ACC112 (cell line): Measurements from ENCODE around the gene CAB39L.

Experiments used
- H2AFZ ChIP-seq: fragments of 200-600 bp; sonication (generic); one replicate; pipeline ENCODE4 v1.6.0; 2017; ENCODE audit warnings: antibody characterized with exemption, low read length; ENCODE audit not compliant: unreplicated experiment
- H3K27ac ChIP-seq: fragments of 200-600 bp; sonication (generic); 2 replicates; pipeline ENCODE4 v1.5.1; 2014; ENCODE audit warnings: low read depth, mild to moderate bottlenecking, antibody characterized with exemption, low read length, moderate library complexity
- H3K27me3 ChIP-seq: fragments of 200-600 bp; sonication (generic); 2 replicates; pipeline ENCODE4 v1.6.1; 2014; ENCODE audit warnings: mild to moderate bottlenecking, antibody characterized with exemption, low read length, moderate library complexity, mixed read lengths; ENCODE audit not compliant: insufficient read depth
- H3K36me3 ChIP-seq: fragments of 200-600 bp; sonication (generic); 2 replicates; pipeline ENCODE4 v1.6.1; 2016; ENCODE audit warnings: mild to moderate bottlenecking, antibody characterized with exemption, low read length, moderate library complexity, mixed read lengths; ENCODE audit not compliant: insufficient read depth
- H3K4me1 ChIP-seq: fragments of 200-600 bp; sonication (generic); one replicate; pipeline ENCODE4 v1.6.1; 2016; ENCODE audit warnings: low read length, mixed read lengths; ENCODE audit not compliant: insufficient read depth, unreplicated experiment, control insufficient read depth
- H3K4me3 ChIP-seq: fragments of 200-600 bp; sonication (generic); 2 replicates; pipeline ENCODE4 v1.5.1; 2014; ENCODE audit warnings: mild to moderate bottlenecking, low read depth, low read length
- H3K79me2 ChIP-seq: fragments of 200-600 bp; sonication (generic); one replicate; pipeline ENCODE4 v1.6.0; 2016; ENCODE audit warnings: low read length; ENCODE audit not compliant: control insufficient read depth, unreplicated experiment, insufficient read depth

Gene CAB39L

DNA sequence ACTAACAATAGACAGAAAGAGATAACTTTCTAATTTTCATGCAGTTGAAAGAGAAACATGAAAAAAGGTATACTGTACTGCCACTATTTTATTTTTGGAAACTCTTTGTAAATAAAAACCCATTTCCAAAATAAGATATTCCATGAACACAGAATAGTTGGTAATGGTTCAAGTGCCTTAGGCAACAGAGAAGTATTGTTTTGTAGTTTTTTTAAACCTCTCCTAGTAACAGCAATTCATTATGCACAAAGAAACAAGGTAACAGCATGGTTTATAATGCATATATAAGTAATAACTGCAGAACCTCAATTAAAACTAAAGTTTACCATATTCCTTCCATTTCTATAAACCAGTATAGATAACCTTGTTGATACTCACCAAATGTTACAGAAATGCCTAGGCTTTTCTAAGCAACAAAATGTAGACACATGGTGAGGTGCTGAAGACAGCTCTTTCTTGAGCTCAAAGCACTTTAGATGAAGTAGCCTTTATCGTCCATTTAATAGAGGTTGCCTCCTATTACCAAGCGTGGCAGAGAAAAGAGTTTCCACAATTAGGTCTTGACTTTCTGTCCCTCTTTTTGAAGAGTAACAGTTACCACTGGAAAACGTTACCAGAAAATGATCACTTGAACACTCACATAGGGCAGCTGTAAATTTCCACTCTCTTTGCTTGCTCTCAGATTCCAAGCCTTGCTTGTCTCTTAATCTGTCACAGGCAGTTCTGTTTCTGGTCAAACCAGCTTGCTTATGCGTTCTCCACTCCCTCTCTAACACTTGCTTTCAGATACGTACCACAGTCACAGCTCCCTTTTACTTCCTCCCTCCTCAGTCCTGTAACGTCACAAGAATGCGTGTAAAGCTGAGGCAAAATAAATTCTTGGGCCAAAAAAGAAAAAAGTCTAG lies 42.9 kb downstream of the CAB39L start:
- Histone ChIP-seq H3K27me3 (no peaks in the 10 kb centered on the region), H3K4me1 (no peaks in the 10 kb centered on the region), H2AFZ (peak overlapping the region; percentile 75), H3K4me3 (no peak overlapping the region), H3K27ac (no peak overlapping the region), H3K79me2 (no peaks in the 10 kb centered on the region), H3K36me3 (no peaks in the 10 kb centered on the region)

GRCh38 chr13:49399801-49400472 lies 43.9 kb downstream of the CAB39L start:
- H3K4me3 ChIP-seq, result no peak overlapping the region
- H3K4me1 ChIP-seq, result no peaks in the 10 kb centered on the region
- H3K36me3 ChIP-seq, result no peaks in the 10 kb centered on the region
- no peaks in the 10 kb centered on the region for H3K27me3 ChIP-seq
- no peak overlapping the region for H3K27ac ChIP-seq
- no peak overlapping the region for H2AFZ ChIP-seq
- H3K79me2 ChIP-seq, result no peaks in the 10 kb centered on the region

DNA sequence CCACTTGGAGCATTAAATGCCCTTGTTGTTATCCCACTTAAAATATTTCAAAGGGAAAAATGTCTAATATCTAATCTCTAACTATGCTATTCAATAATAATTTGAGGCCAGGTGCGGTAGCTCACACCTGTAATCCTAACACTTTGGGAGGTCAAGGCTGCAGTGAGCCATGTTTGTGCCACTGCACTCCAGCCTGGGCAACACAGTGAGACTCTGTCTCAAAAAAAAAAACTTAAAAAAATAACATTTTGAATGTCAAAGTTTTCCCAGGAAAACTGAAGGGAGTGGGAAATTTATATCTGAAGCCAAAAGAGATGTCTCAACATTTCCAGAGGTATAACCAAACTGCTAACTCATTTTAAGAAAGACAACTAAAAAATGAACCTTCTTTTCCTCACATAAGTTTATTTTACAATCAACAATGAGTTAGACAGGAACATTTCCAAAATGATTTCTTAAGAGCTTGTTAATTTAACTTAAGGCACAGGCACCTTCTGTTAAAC lies 47.9 kb downstream of the CAB39L start:
- Histone ChIP-seq H3K36me3 (no peaks in the 10 kb centered on the region), H2AFZ (no peak overlapping the region), H3K27ac (no peak overlapping the region), H3K79me2 (no peaks in the 10 kb centered on the region), H3K4me3 (no peak overlapping the region), H3K4me1 (no peaks in the 10 kb centered on the region), H3K27me3 (no peaks in the 10 kb centered on the region)

DNA sequence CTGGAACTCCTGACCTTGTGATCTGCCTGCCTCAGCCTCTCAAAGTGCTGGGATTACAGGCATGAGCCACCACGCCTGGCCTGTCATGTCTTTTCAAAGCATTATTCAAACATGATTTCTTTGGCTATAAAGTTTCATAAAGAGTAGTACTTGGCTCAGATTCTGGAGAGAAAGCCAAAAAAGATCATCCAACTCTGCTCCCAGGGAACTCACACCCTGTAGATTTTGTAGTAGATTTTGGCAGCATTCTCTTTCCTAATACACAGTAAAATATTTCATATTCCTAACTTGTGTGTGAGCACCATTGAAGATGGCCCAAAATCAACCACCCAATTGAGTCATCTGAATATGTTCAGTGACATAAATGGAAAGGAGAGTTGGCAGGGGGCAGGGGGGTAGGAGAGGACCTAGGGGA lies 48.4 kb downstream of the CAB39L start:
- no peak overlapping the region for H3K27ac ChIP-seq
- no peaks in the 10 kb centered on the region for H3K79me2 ChIP-seq
- H3K4me1 ChIP-seq, result no peaks in the 10 kb centered on the region
- H3K36me3 ChIP-seq, result no peaks in the 10 kb centered on the region
- H2AFZ ChIP-seq, result no peak overlapping the region
- no peaks in the 10 kb centered on the region for H3K27me3 ChIP-seq
- H3K4me3 ChIP-seq, result no peak overlapping the region

DNA sequence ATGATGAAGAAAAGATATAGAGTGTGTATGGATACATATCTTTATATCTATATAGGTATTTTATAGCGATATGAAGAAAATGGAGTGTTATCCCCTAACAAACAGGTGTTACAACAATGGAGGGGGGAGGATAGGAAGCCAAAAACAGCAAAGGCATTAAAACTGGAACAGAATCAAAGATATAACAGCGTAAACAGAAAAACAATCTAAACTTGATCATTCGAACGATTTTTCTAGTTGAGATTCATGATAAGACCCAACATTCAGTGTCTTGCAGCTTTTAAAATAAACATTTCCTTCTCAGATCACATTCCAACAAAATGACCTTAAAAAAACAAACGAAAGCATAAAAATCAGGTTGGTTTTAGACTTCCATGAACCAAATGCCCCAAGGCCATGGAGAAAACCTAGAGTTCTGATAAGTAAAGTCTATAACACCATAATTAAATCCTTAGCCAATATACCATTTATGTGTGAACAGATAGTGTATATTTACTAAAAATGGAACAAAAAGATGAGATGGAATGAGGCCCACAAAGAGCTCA lies 55.7 kb downstream of the CAB39L start:
- H3K27ac ChIP-seq, result no peak overlapping the region
- no peak overlapping the region for H3K4me3 ChIP-seq
- no peaks in the 10 kb centered on the region for H3K36me3 ChIP-seq
- no peak overlapping the region for H2AFZ ChIP-seq
- H3K4me1 ChIP-seq, result no peaks in the 10 kb centered on the region
- no peaks in the 10 kb centered on the region for H3K27me3 ChIP-seq
- no peaks in the 10 kb centered on the region for H3K79me2 ChIP-seq

GRCh38 chr13:49386664-49387063 lies 57.2 kb downstream of the CAB39L start:
- Histone ChIP-seq H3K4me3 (no peak overlapping the region), H3K36me3 (no peaks in the 10 kb centered on the region), H3K27ac (no peak overlapping the region), H2AFZ (no peak overlapping the region), H3K27me3 (no peaks in the 10 kb centered on the region), H3K79me2 (no peaks in the 10 kb centered on the region), H3K4me1 (no peaks in the 10 kb centered on the region)

GRCh38 chr13:49376121-49376520 lies 67.7 kb downstream of the CAB39L start:
- Histone ChIP-seq H3K4me1 (peaks cover 16% of the 10 kb centered on the region), H3K4me3 (no peak overlapping the region), H3K36me3 (no peaks in the 10 kb centered on the region), H3K27ac (no peak overlapping the region), H2AFZ (no peak overlapping the region), H3K27me3 (no peaks in the 10 kb centered on the region), H3K79me2 (no peaks in the 10 kb centered on the region)

- H3K79me2 ChIP-seq, result no peaks in the 10 kb centered on the region
- H3K4me1 ChIP-seq, result peaks cover 16% of the 10 kb centered on the region
- no peak overlapping the region for H3K4me3 ChIP-seq
- H3K27me3 ChIP-seq, result no peaks in the 10 kb centered on the region
- H2AFZ ChIP-seq, result no peak overlapping the region
- H3K36me3 ChIP-seq, result no peaks in the 10 kb centered on the region
- no peak overlapping the region for H3K27ac ChIP-seq
Observed at GRCh38 chr13:49374585-49375290, 69.1 kb downstream of the CAB39L start.

DNA sequence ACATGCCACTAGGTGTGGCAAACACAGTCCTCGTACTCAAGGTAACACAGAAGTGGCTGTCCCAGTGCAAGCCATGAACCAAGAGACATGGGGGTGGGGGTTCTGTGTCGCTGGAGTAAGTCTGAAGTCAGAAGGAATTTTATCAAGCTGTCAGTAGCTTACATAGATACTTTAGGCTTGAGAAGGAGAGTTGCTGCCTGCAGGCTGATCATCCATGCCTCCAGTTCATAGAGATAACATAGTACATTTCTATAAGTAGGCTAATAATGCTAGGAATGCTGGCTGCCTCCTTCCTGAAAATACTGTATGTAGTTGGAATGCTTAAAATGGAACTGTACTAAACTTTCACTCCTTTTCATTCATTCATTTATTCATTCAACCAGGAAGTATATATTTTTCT lies 70.1 kb downstream of the CAB39L start:
- Histone ChIP-seq H3K27ac (no peak overlapping the region), H2AFZ (no peak overlapping the region), H3K4me3 (no peak overlapping the region), H3K79me2 (no peaks in the 10 kb centered on the region), H3K4me1 (peaks cover 16% of the 10 kb centered on the region), H3K27me3 (no peaks in the 10 kb centered on the region), H3K36me3 (no peaks in the 10 kb centered on the region)

DNA sequence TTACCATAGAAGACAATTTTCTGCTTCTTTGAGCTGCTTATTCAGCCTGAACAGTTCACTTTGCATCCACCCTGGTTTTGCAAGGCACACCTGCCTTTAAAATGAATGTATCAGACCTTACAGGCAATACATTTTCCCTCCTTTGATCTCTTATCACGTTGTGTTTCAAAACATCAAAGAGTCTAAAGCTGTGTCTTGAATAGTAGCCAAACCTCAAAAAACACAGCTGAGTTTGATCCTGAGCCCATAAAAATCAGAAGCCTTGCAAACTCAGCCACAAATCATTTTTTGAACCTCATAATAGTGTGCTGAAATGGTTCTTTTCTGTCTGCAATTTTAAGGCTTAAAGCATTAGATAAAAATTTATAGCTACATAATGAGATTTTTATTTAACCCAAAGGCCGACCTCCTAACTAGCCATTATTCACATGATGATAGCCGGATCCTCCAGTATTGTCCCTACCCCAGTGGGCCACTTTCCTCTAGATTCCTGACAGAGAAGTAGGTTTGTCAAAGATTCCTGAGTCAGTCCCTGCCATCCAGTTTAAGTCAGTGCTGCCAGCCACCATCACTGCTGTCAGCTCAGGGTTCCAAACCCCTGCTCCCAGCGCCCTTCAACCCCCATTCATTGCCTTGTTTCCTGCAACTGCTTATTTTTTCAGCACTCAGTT lies 71.8 kb downstream of the CAB39L start:
- peaks cover 16% of the 10 kb centered on the region for H3K4me1 ChIP-seq
- H3K27ac ChIP-seq, result no peak overlapping the region
- H3K4me3 ChIP-seq, result no peak overlapping the region
- no peaks in the 10 kb centered on the region for H3K27me3 ChIP-seq
- no peaks in the 10 kb centered on the region for H3K36me3 ChIP-seq
- no peak overlapping the region for H2AFZ ChIP-seq
- no peaks in the 10 kb centered on the region for H3K79me2 ChIP-seq
